ENCODE measurements around the gene CCNY. TPM values are rescaled to one million over a fixed set of nuclear protein-coding genes. Genes with fewer than 3 reads are reported as not detected.

Gene CCNY
- 10 to 100 TPM; 37.5 to 56.3 (median 43.9) TPM for total RNA-seq

DNA sequence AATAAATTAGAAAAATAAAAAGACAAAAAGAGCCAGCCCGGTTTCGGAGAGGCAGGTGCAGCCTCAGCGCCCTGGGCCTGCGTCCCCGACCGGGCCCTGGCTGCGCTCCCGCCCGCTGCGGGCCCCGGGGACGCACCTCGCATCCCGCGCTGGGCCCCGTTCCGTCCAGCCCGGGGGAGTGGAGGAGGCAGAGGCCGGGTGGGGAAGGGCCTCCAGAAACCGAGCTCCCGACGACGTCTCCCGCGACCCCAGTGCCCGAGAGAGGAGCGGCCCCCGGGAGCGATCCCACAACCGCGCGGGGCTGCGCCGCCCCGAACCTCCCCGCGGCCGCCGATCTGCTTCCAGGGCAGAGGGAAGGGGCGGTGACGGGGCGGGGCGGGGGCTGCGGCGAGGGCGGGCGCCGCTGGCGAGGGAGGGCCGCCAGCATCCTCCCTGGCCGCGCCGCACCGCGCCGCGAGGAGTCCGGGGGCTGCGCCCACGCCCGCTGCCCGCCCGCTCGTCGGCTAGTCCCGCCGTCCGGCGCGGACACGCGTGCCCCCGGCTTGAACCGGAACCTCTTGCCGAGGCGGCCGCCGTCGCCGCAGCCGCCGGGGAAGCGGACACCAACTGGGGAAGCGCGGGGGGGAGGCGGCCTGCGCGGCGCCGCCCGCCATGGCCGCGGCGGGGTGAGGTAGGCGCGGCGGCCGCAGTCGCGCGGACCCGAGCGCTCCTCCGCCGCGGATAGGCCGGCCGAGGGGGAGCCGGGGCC lies at the start of gene CCNY:
TSS of gene CCNY (plus strand) at position 426 of the 748 bp plus-strand sequence. CDS start 545 bp downstream, outside the sequence.
- DNase-seq: peak; percentile 77 to 80
- Histone ChIP-seq H3K27me3 (no peaks in the 10 kb centered on the region), H3K36me3 (no peaks in the 10 kb centered on the region), H3K9me3 (no peaks in the 10 kb centered on the region), H3K4me3 (replicated peaks in 1 of 3) (peak within 1 kb of the TSS; percentile 79 to 97 (median 93)), H3K4me1 (peaks cover 50 to 57% of the 10 kb centered on the region in 2 donors), H3K27ac (peak within 1 kb of the TSS; percentile 78 to 89 (median 82))
- intact Hi-C loops (cut with DNase I): loop anchor here (10.0 kb wide), 1 partner anchor 211 kb away; the partner anchor contains the start of gene CREM
- TF ChIP-seq CTCF (IDR thresholded peaks at IDR 0.05): no peak
- TF ChIP-seq POLR2A (IDR thresholded peaks at IDR 0.05): peak in 1 of 2 donors; percentile 74
- WGBS, 2 donors: 0 to 1% methylated on average over 6 to 15 of the region's 109 CpGs

DNA sequence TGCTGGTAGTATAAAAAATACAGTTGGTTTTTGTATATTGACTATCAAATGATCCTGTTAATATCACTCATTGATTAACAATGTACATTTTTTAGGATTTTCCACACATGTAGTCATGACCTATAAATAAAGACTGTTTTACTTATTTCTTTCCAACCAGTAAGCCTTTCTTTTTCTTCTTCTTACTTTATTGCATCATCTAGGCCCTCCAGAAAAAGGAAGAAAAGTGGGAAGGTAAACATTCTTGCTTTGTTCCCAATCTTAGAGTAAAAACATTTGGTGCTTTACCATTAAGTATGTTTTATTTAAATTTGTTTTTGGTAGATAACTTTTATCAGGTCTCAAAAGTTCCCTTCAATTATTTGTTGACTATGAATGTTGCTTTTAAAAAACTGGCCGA lies 47.1 kb upstream of the CCNY start:
- 79 to 89% methylated on average over 1 of the region's 1 CpG for WGBS, 2 donors
- Histone ChIP-seq H3K4me1 (no peaks in the 10 kb centered on the region), H3K9me3 (no peaks in the 10 kb centered on the region), H3K36me3 (no peaks in the 10 kb centered on the region), H3K27ac (no peak overlapping the region), H3K27me3 (no peaks in the 10 kb centered on the region), H3K4me3 (replicated peaks in 1 of 3) (no peak overlapping the region)
- TF ChIP-seq POLR2A (IDR thresholded peaks at IDR 0.05) (no peak), CTCF (IDR thresholded peaks at IDR 0.05) (no peak)
- intact Hi-C loops (cut with DNase I): no loop called here
- no peak for DNase-seq

- WGBS, 2 donors: 95 to 98% methylated on average over 1 of the region's 1 CpG
- DNase-seq: no peak
- intact Hi-C loops (cut with DNase I): no loop called here
- H3K9me3 ChIP-seq: no peaks in the 10 kb centered on the region
- H3K27me3 ChIP-seq: no peaks in the 10 kb centered on the region
- H3K27ac ChIP-seq: no peak overlapping the region
- H3K4me3 ChIP-seq (replicated peaks in 1 of 3): no peak overlapping the region
- no peaks in the 10 kb centered on the region for H3K4me1 ChIP-seq
- TF ChIP-seq POLR2A (IDR thresholded peaks at IDR 0.05): no peak
- no peak for TF ChIP-seq CTCF (IDR thresholded peaks at IDR 0.05)
- no peaks in the 10 kb centered on the region for H3K36me3 ChIP-seq
Observed at GRCh38 chr10:35294506-35294905, 41.8 kb upstream of the CCNY start.

- Histone ChIP-seq H3K27ac (no peak overlapping the region), H3K9me3 (no peaks in the 10 kb centered on the region), H3K36me3 (no peaks in the 10 kb centered on the region), H3K4me1 (no peaks in the 10 kb centered on the region), H3K4me3 (replicated peaks in 1 of 3) (no peak overlapping the region), H3K27me3 (no peaks in the 10 kb centered on the region)
- no peak for DNase-seq
- 72 to 77% methylated on average over 3 of the region's 3 CpGs for WGBS, 2 donors
- TF ChIP-seq CTCF (IDR thresholded peaks at IDR 0.05) (no peak), POLR2A (IDR thresholded peaks at IDR 0.05) (no peak)
- intact Hi-C loops (cut with DNase I): no loop called here
Observed at GRCh38 chr10:35299016-35299415, 37.3 kb upstream of the CCNY start.

DNA sequence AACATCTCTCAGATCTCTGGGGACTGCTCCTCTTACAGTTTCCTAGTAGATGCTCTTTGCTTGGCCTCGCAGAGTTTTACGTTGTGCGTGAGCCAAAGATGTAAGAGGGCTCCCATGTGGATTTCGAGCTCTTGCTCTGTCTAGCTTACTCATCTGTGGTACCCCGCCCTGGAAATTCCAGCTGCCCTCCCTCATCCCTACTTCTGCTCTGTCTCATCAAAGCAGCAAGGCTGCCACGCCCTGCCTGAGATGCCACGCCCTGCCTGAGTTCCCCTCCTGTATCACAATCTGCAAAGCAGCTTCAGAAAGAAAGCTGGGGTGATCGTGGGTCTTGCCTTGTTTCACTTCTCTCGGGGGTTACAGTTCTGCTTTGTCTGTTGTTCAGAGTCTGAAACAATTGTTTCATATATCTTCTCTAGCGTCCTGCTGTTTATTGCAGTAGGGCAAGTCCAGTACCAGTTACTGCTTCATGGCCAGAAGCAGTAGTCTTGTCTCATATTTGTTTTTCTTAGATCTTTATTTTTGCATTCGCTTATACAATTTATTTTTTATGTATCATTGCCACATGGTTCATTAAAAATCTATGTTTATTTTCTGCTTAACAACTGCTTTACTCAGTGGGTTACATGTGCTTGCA lies 36.1 kb upstream of the CCNY start:
- Histone ChIP-seq H3K36me3 (no peaks in the 10 kb centered on the region), H3K27ac (no peak overlapping the region), H3K9me3 (no peaks in the 10 kb centered on the region), H3K4me1 (no peaks in the 10 kb centered on the region), H3K4me3 (replicated peaks in 1 of 3) (no peak overlapping the region), H3K27me3 (no peaks in the 10 kb centered on the region)
- TF ChIP-seq POLR2A (IDR thresholded peaks at IDR 0.05) (no peak), CTCF (IDR thresholded peaks at IDR 0.05) (no peak)
- peak in 1 of 2 donors; percentile 4 for DNase-seq
- WGBS, 2 donors: 73 to 81% methylated on average over 11 of the region's 11 CpGs
- intact Hi-C loops (cut with DNase I): no loop called here
